Left ventricle myocardium inferior (tissue), 1 donor: ENCODE data around the gene PTPN14. TPM values are rescaled to one million over a fixed set of nuclear protein-coding genes. Genes with fewer than 3 reads are reported as not detected.

Source experiments
- DNase-seq: peaks from one replicate; pipeline ENCODE4 v3.0.0-alpha.2; 2020
- H3K27ac ChIP-seq: fragments of 200-600 bp; replicated peaks from 2 replicates; pipeline ENCODE4 v1.8.0; 2021
- H3K27me3 ChIP-seq: fragments of 200-600 bp; 2 replicates; pipeline ENCODE4 v1.8.0; 2021; ENCODE audit warnings: low read depth
- H3K36me3 ChIP-seq: fragments of 200-600 bp; 2 replicates; pipeline ENCODE4 v1.8.0; 2021
- H3K4me1 ChIP-seq: fragments of 200-600 bp; 2 replicates; pipeline ENCODE4 v1.8.0; 2021
- H3K4me3 ChIP-seq: fragments of 200-600 bp; 2 replicates; pipeline ENCODE4 v1.8.0; 2021; ENCODE audit warnings: mild to moderate bottlenecking, moderate library complexity
- H3K9me3 ChIP-seq: fragments of 200-600 bp; replicated peaks from 2 replicates; pipeline ENCODE4 v1.8.0; 2021
- CTCF ChIP-seq: fragments of 200-600 bp; IDR thresholded peaks from 2 replicates; pipeline ENCODE4 v1.8.0; 2021; ENCODE audit warnings: antibody characterized with exemption, mild to moderate bottlenecking, borderline replicate concordance
- intact Hi-C: fragments of 100-400 bp; cut with micrococcal nuclease; formaldehyde crosslinking; loops from one replicate; pipeline ENCODE4 v1.11.0; 2022
- total RNA-seq: library from RNA; stranded (reverse); fragmentation: NEBNext Ultra II Directional; extraction: Animal tissue kit (Norgen Biotek cat#: 25700); gene quantifications from one replicate; pipeline ENCODE4 v1.2.1, GENCODE V29; 2021
- donor health status: DM: no; HTN: yes; CAD: no; lungs with severe emphysema.

The PTPN14 gene
- total RNA-seq, 1 donor from 2014 or later = 32.5 TPM

DNA sequence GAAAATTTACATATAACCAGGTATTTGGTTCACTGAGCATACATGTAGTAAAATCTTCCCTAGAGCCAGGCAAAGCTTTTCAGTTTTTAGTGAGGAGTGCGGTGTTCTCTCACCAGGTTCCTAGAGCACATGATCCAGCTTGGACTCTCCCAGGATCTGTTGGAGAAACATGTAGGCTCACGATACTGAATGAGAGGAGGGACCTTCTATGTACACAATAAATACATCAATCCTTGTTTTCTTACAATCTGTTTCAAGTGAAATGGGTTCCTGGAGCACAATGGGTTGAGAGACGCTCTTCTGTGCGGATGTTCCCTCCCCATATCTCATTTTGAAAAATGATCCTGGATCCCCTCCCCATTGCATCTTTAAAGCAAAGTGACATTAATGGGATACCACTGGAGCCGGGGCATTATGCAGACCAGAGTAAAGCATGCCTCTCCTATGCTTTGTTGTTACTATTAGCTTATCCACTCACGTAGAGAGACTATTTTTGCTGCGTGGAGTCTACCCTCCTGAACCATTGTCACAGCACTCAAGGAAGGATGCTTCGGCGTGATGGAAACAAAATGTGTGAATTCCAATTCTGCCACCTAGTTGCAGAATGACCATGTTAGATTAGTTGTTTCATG lies 251.1 kb downstream of the PTPN14 start:
- no peaks in the 10 kb centered on the region for H3K27me3 ChIP-seq
- H3K27ac ChIP-seq = no peak overlapping the region
- no peak for DNase-seq
- no peak for TF ChIP-seq CTCF
- intact Hi-C loops = no loop called here
- no peaks in the 10 kb centered on the region for H3K9me3 ChIP-seq
- peaks cover 67% of the 10 kb centered on the region for H3K4me1 ChIP-seq
- no peak overlapping the region for H3K4me3 ChIP-seq
- H3K36me3 ChIP-seq = no peaks in the 10 kb centered on the region

Other genes with a start within 250 kb of the PTPN14 start
- gene CENPF, start 51.6 kb upstream of the PTPN14 start, total RNA-seq = 1.7 TPM